Heart right ventricle (tissue), 16 donors: ENCODE data around the gene DENND1A. TPM values are rescaled to one million over a fixed set of nuclear protein-coding genes. Genes with fewer than 3 reads are reported as not detected.

Experiments
- ATAC-seq, 8 donors: fragments of 200-7000 bp; cut with Tn5 transposase; one replicate each; pipeline ENCODE4 v1.9.1; 2020; ENCODE audit warnings: mild to moderate bottlenecking in 8 of 8, moderate library complexity in 8 of 8, moderate number of reproducible peaks in 1 of 8
- DNase-seq, 2 donors: peaks; one replicate each; pipeline ENCODE4 v3.0.0-alpha.2; 2020
- H3K27ac ChIP-seq, 10 donors: fragments of 200-600 bp; sonication (generic) in 2 of 10; one replicate each; pipeline versions ENCODE4 v1.5.0 to v1.8.0; 2020 to 2022; ENCODE audit warnings: mild to moderate bottlenecking in 3 of 10
- H3K27me3 ChIP-seq, 7 donors: fragments of 200-600 bp; one replicate each; pipeline ENCODE4 v1.8.0; 2021 to 2022; ENCODE audit warnings: mild to moderate bottlenecking in 2 of 7
- H3K36me3 ChIP-seq, 9 donors: fragments of 200-600 bp; sonication (generic) in 1 of 9; one replicate each; pipeline versions ENCODE4 v1.5.0 to v1.8.0; 2020 to 2022; ENCODE audit warnings: mild to moderate bottlenecking in 2 of 9
- H3K4me1 ChIP-seq, 9 donors: fragments of 200-600 bp; sonication (generic) in 1 of 9; one replicate each; pipeline versions ENCODE4 v1.5.0 to v1.8.0; 2020 to 2022; ENCODE audit warnings: mild to moderate bottlenecking in 4 of 9
- H3K4me3 ChIP-seq, 10 donors: fragments of 200-600 bp; sonication (generic) in 2 of 10; one replicate each; pipeline versions ENCODE4 v1.5.0 to v1.8.0; 2020 to 2022; ENCODE audit warnings: mild to moderate bottlenecking in 7 of 10, moderate library complexity in 2 of 10
- H3K9me3 ChIP-seq, 11 donors: fragments of 200-600 bp in 10 of 11; sonication (generic) in 2 of 11; one replicate each; pipeline versions ENCODE4 v1.5.0 to v1.8.0; 2013 to 2022; ENCODE audit warnings: mild to moderate bottlenecking in 2 of 11, control low read depth in 1 of 11, moderate library complexity in 1 of 11
- WGBS, 2 donors: extraction: QIAGEN DNeasy Blood & Tissue Kit; methylation state at CpG; one replicate each; pipeline ENCODE4 v1.1.7; 2013; ENCODE audit warnings: inconsistent platforms in 1 of 2; 5-methylcytosine and 5-hydroxymethylcytosine counted together
- intact Hi-C, 10 donors: fragments of 100-400 bp; cut with DNase I; formaldehyde crosslinking; loops; one replicate each; pipeline versions ENCODE4 v1.11.1 to v1.14.2; 2022
- polyA plus RNA-seq, 2 donors: library from polyadenylated mRNA; stranded (reverse); fragments of 200-250 nt; gene quantifications; one replicate each; pipeline ENCODE4 v1.2.3, GENCODE V29; 2013
- total RNA-seq, 10 donors: library from RNA; stranded (reverse); fragmentation: NEBNext Ultra II Directional in 3 of 10; extraction: Animal tissue kit (Norgen Biotek cat#: 25700) in 3 of 10; gene quantifications; one replicate each; pipeline versions ENCODE4 v1.2.1 to v1.2.4, GENCODE V29; 2021 to 2023
- TF ChIP-seq, protein P1 (sequence below), 9 donors: fragments of 200-600 bp; sonication (generic) in 2 of 9; IDR thresholded peaks; one replicate each; pipeline versions ENCODE4 v1.5.0 to v1.8.0; 2021 to 2022; ENCODE audit warnings: antibody characterized with exemption in 9 of 9, mild to moderate bottlenecking in 5 of 9, moderate library complexity in 1 of 9
- donor health status: Arrhythmogenic right ventricular cardiomyopathy.
- donor health status: ischemic (EF 13 %, LVEDD 7.1; RV severe dilation, severe dysfunction).
- donor health status: healthy with polysubstance abuse.
- donor health status: DM: no; HTN: yes; CAD: no.
- donor health status: DM: no; HTN: no; CAD: no.
- donor health status: ischemic (EF 25% LVEDD 6.9; RV normal size, moderate dysfunction).
- donor health status: ischemic (EF 25% LVEDD 5.7; RV mildly dilated, moderate dysfunction).
- donor health status: healthy.
- donor health status: DM: yes; HTN: yes; CAD: no.
- donor health status: Ischemic cardiomyopathy.
- donor health status: ischemic (EF 35%, LVEDD 5.7; RV mildly dilated, moderate dysfunction).
- donor health status: nonischemic (EF 11% LVEDD 7.7; RV severe dilation, severe dysfunction).
- donor health status: DM: yes; HTN: yes; CAD: no.
- donor health status: PGD.
- donor health status: ischemic (EF 29% LVEDD 5.4; RV normal size, mild dysfunction).
- donor health status: nonischemic (EF 23%, LVEDD 6.1; RV moderate dilation, normal function).

The DENND1A gene
- total and polyA plus RNA-seq, 12 donors: 7.3 to 19.6 (median 12.2) TPM

DNA sequence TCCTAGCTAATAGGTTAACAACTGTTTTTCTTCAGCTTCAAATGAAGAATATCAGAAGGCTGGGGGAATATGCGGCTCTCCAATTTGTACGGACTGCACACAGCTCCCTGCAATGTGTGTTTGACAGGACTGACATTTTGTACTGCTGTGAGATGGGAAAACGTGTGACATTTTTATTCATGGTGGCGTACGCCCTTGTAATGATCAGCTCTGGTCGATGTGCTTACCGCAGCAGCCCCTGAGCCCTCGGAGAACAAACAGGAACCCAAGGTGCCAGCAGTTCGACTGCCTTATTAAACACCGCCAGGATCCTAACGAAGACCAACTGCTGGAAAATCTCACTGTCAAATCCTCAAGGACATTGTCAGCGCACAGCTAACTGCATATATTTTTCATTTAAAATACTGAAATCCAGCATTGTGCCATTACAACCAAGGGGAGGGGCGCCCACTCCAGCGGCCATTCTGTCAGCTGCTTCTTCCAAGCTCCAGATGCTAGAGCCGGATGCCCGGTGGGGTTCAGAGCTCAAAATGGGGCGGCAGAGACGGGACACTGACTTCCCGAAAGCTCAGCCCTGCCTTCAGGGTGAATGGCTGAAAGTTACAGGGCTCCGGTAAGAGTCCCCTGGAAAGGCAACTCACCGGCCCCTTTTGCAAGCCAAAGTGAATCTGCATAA is 507.2 kb downstream of the DENND1A start:
- intact Hi-C loops: loop anchor here in 2 of 10 donors (5.0 to 10.0 kb wide), 2 partner anchors 622 to 670 kb away; no protein-coding TSS in a partner anchor
- Histone ChIP-seq H3K4me1 (no peaks in the 10 kb centered on the region), H3K36me3 (peaks cover 0 to 57% (median 4%) of the 10 kb centered on the region in 9 donors), H3K27me3 (no peaks in the 10 kb centered on the region), H3K4me3 (no peak overlapping the region), H3K9me3 (no peaks in the 10 kb centered on the region), H3K27ac (no peak overlapping the region)
- DNase-seq (no peak), ATAC-seq (no peak)
- 92 to 93% methylated on average over 21 of the region's 21 CpGs for WGBS, 2 donors
- TF ChIP-seq, protein P1, sequence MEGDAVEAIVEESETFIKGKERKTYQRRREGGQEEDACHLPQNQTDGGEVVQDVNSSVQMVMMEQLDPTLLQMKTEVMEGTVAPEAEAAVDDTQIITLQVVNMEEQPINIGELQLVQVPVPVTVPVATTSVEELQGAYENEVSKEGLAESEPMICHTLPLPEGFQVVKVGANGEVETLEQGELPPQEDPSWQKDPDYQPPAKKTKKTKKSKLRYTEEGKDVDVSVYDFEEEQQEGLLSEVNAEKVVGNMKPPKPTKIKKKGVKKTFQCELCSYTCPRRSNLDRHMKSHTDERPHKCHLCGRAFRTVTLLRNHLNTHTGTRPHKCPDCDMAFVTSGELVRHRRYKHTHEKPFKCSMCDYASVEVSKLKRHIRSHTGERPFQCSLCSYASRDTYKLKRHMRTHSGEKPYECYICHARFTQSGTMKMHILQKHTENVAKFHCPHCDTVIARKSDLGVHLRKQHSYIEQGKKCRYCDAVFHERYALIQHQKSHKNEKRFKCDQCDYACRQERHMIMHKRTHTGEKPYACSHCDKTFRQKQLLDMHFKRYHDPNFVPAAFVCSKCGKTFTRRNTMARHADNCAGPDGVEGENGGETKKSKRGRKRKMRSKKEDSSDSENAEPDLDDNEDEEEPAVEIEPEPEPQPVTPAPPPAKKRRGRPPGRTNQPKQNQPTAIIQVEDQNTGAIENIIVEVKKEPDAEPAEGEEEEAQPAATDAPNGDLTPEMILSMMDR (IDR thresholded peaks at IDR 0.05): no peak

DNA sequence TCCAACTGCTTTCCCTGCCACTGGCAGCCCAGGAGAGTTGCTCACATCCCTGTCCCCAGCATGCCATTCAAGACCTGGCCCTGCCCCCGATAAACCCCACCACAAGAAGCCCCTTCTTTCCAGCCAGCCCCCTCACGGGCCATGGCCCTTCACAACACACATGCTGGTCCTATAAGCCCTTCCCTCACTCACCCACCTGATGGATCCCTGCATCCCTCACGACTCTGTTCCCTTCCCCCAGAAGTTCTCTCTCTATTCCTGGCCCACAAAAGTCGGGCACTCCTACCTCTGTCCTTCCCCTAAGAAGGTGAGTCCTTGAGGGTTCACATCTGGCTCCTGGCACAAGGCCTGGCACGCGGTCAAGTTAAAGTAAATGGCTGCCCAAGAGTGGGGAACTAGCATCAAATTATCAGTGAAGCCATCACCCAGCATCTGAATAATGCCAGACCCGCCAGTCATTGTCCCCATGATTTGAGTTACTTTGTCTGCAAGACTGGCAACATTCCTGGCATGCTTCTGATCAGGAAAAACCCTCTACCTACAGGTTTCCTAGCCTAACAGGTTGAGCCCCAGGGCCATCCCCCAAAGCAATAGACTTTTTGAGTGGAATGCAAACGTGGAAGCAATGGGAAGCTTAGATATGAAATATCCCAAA is 508.0 kb downstream of the DENND1A start:
- peaks cover 0 to 57% (median 4%) of the 10 kb centered on the region in 9 donors for H3K36me3 ChIP-seq
- intact Hi-C loops: loop anchor here in 2 of 10 donors (5.0 to 10.0 kb wide), 2 partner anchors 623 to 670 kb away; no protein-coding TSS in a partner anchor
- no peak for DNase-seq

DNA sequence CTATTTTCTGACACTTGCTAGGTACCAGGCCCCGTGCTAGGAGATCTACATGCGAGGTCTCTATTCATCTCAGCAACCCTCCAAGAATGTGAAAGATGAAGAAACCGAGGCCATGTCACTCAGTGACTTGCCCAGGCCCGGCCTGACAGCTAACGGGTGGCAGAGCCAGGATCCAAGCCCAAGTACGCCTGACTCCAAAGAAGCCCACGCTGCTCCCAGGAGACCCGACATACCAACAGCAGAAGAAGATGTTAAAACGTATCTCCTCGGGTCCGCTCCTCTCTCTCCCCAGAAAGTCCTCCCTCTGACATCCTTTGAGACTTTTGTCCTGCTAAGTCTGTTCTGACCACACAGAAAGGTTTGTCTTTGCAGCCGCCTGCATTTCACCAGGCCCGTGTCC is 508.7 kb downstream of the DENND1A start:
- intact Hi-C loops: loop anchor here in 2 of 10 donors (5.0 to 10.0 kb wide), 2 partner anchors 624 to 669 kb away; no protein-coding TSS in a partner anchor
- H3K27ac ChIP-seq: no peak overlapping the region
- no peak for DNase-seq
- no peak for ATAC-seq
- no peaks in the 10 kb centered on the region for H3K9me3 ChIP-seq
- H3K4me3 ChIP-seq: no peak overlapping the region
- 90 to 95% methylated on average over 13 of the region's 13 CpGs for WGBS, 2 donors
- H3K36me3 ChIP-seq: peaks cover 0 to 64% (median 4%) of the 10 kb centered on the region in 9 donors
- TF ChIP-seq, protein P1 (IDR thresholded peaks at IDR 0.05): no peak
- H3K27me3 ChIP-seq: no peaks in the 10 kb centered on the region
- H3K4me1 ChIP-seq: no peaks in the 10 kb centered on the region

More for the DNA sequence above, 508.0 kb downstream of the DENND1A start:
- no peaks in the 10 kb centered on the region for H3K9me3 ChIP-seq
- H3K27me3 ChIP-seq: no peaks in the 10 kb centered on the region
- ATAC-seq: no peak
- no peaks in the 10 kb centered on the region for H3K4me1 ChIP-seq
- WGBS, 2 donors: 92 to 94% methylated on average over 8 of the region's 8 CpGs
- TF ChIP-seq, protein P1 (IDR thresholded peaks at IDR 0.05): no peak
- no peak overlapping the region for H3K27ac ChIP-seq
- H3K4me3 ChIP-seq: no peak overlapping the region

DNA sequence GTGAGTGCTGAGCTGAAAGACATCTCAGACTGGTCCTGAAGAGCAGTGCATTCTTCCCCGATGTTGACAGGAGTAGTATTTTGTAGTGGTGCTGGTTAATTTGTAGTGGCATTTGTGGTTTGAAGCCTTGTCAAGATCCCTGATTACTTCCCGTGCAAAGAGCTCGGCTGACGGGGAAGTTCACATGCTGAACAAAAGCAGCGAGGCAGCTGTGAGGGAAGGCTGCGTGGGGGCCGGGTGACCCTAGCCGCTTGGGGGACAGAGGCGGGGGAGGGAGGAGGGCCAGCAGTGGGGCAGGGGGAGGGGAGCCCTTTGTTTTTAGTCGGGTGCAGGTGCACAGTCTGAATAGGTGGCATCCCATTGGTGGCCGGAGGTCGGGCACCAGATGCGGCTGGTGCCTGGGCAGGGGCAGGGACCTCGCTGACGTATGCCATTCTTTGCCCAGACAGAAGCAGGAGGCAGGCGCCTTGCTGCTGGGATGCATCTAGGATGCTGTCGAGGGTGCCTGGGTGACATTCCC is 509.3 kb downstream of the DENND1A start:
- ATAC-seq (no peak), DNase-seq (no peak)
- H3K27ac ChIP-seq: no peak overlapping the region
- H3K4me3 ChIP-seq: no peak overlapping the region
- no peaks in the 10 kb centered on the region for H3K9me3 ChIP-seq
- H3K36me3 ChIP-seq: peaks cover 0 to 66% (median 4%) of the 10 kb centered on the region in 9 donors
- no peaks in the 10 kb centered on the region for H3K4me1 ChIP-seq
- intact Hi-C loops: loop anchor here in 2 of 10 donors (5.0 to 10.0 kb wide), 2 partner anchors 624 to 668 kb away; no protein-coding TSS in a partner anchor
- WGBS, 2 donors: 81 to 88% methylated on average over 17 of the region's 17 CpGs
- TF ChIP-seq, protein P1 (IDR thresholded peaks at IDR 0.05): no peak
- H3K27me3 ChIP-seq: no peaks in the 10 kb centered on the region
